HepG2 (cell line): ENCODE data around the gene RABGAP1L.

Experiments
- CREB1 ChIP-seq, 2 experiments: fragments of 450-650 bp in 1 of 2; IDR thresholded peaks; 2 replicates each; pipeline ENCODE4 v1.6.1; 2016 to 2017; ENCODE audit warnings: control low read depth in 1 of 2, mild to moderate bottlenecking in 1 of 2, missing compliant biosample characterization in 1 of 2, missing genetic modification characterization in 1 of 2
- CTCF ChIP-seq: sonication (generic); formaldehyde crosslinking; IDR thresholded peaks from 2 replicates; pipeline ENCODE4 v1.5.0; 2020; ENCODE audit warnings: mild to moderate bottlenecking, missing genetic modification reagents, moderate library complexity
- MTF2 ChIP-seq: sonication (generic); formaldehyde crosslinking; IDR thresholded peaks from 2 replicates; pipeline ENCODE4 v1.5.0; 2020; ENCODE audit warnings: missing genetic modification reagents, borderline replicate concordance
- SUZ12 ChIP-seq: fragments of 150-350 bp; IDR thresholded peaks from 2 replicates; pipeline ENCODE4 v1.6.1; 2014; ENCODE audit warnings: low read depth, low read length
- YY1 ChIP-seq: IDR thresholded peaks from 2 replicates; pipeline ENCODE4 v1.6.1; 2011; ENCODE audit warnings: low read length, low read depth, moderate library complexity, mild to moderate bottlenecking; ENCODE audit not compliant: insufficient read depth, insufficient replicate concordance
- ZNF343 ChIP-seq: sonication (generic); formaldehyde crosslinking; IDR thresholded peaks from 2 replicates; pipeline ENCODE4 v1.4.0; 2020; ENCODE audit warnings: mild to moderate bottlenecking, missing genetic modification reagents
- ZNF574 ChIP-seq: sonication (generic); formaldehyde crosslinking; IDR thresholded peaks from 2 replicates; pipeline ENCODE4 v1.4.0; 2020; ENCODE audit warnings: missing genetic modification reagents
- ZXDC ChIP-seq: sonication (generic); formaldehyde crosslinking; IDR thresholded peaks from 2 replicates; pipeline ENCODE4 v1.5.0; 2020; ENCODE audit warnings: mild to moderate bottlenecking, missing genetic modification reagents

- TF ChIP-seq YY1, result no peak
- no peak for TF ChIP-seq ZXDC
- no peak for TF ChIP-seq MTF2 (CRISPR knock-in tag)
- no peak for TF ChIP-seq SUZ12
- TF ChIP-seq ZNF574 (CRISPR knock-in tag), result no peak
- no peak for TF ChIP-seq ZNF343 (CRISPR knock-in tag)
- no peak for TF ChIP-seq CTCF
- TF ChIP-seq CREB1 (IDR thresholded peaks at IDR 0.05), result no peak
- no peak for TF ChIP-seq CREB1 (CRISPR knock-in tag; IDR thresholded peaks at IDR 0.05)
Measured at GRCh38 chr1:174794861-174795260, 635.5 kb downstream of the RABGAP1L start.
